T-helper 2 cell treated with Interferon-gamma antibody and Interleukin-4, amounts not matched to agents 5 μg/mL and 100 μg/mL, for 36 hours (primary cell): ENCODE measurements around the gene A2M.

Source experiments
- DNase-seq: peaks from one replicate; pipeline ENCODE4 v3.0.0; 2021; ENCODE audit warnings: low spot score
- H3K27ac Mint-ChIP-seq: one replicate; pipeline ENCODE4 v1.8.0; 2021; ENCODE audit warnings: mild to moderate bottlenecking, mixed read lengths
- H3K27me3 Mint-ChIP-seq: one replicate; pipeline ENCODE4 v1.8.0; 2021; ENCODE audit warnings: low read depth, mixed read lengths
- H3K36me3 Mint-ChIP-seq: one replicate; pipeline ENCODE4 v1.8.0; 2021; ENCODE audit warnings: low read depth, mixed read lengths
- H3K4me1 Mint-ChIP-seq: one replicate; pipeline ENCODE4 v1.8.0; 2021; ENCODE audit warnings: low read depth, mixed read lengths
- H3K4me3 Mint-ChIP-seq: one replicate; pipeline ENCODE4 v1.8.0; 2022; ENCODE audit warnings: mild to moderate bottlenecking, moderate library complexity, mixed read lengths
- H3K9me3 Mint-ChIP-seq: one replicate; pipeline ENCODE4 v1.8.0; 2021; ENCODE audit warnings: mixed read lengths

The A2M gene

GRCh38 chr12:9132008-9132535 lies 16.4 kb upstream of the A2M start:
- no peaks in the 10 kb centered on the region for H3K36me3 Mint-ChIP-seq
- H3K4me1 Mint-ChIP-seq, result no peaks in the 10 kb centered on the region
- H3K27me3 Mint-ChIP-seq, result no peaks in the 10 kb centered on the region
- no peaks in the 10 kb centered on the region for H3K9me3 Mint-ChIP-seq
- H3K27ac Mint-ChIP-seq, result no peak overlapping the region
- DNase-seq, result no peak
- H3K4me3 Mint-ChIP-seq, result no peak overlapping the region

GRCh38 chr12:9130244-9130643 lies 14.5 kb upstream of the A2M start:
- no peaks in the 10 kb centered on the region for H3K4me1 Mint-ChIP-seq
- no peak overlapping the region for H3K4me3 Mint-ChIP-seq
- H3K27ac Mint-ChIP-seq, result no peak overlapping the region
- H3K27me3 Mint-ChIP-seq, result no peaks in the 10 kb centered on the region
- no peaks in the 10 kb centered on the region for H3K9me3 Mint-ChIP-seq
- no peaks in the 10 kb centered on the region for H3K36me3 Mint-ChIP-seq
- no peak for DNase-seq

DNA sequence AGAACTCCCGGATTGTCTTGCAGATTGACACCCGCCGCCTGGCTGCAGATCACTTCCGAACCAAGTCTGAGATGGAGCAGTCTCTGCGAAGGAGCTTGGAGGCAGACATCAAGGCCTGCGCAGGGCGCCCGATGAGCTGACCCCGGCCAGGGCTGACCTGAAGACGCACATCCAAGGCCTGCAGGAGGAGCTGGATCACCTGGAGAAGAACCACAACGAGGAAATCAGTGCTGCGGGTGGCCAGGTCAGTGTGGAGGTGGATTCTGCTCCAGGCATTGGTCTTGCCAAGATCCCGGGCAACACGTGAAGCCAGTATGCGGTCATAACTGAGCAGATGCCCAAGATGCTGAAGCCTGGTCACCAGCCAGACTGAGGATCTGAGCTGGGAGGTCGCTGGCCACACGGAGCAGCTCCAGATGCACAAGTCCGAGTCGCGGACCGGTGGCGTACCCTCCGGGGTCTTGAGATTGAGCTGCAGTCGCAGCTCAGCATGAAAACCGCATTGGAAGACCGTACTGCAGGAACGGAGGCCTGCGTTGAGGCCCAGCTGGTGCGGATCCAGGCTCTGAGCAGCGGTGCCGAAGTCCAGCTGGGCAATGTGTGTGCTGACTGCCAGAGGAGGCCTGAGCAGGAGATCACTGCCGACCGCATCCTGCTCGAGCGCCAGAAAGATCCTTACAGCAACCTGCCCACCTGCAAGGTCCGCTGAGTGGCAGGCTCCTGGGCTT lies 12.4 kb upstream of the A2M start:
- H3K4me1 Mint-ChIP-seq, result no peaks in the 10 kb centered on the region
- no peaks in the 10 kb centered on the region for H3K9me3 Mint-ChIP-seq
- no peak overlapping the region for H3K27ac Mint-ChIP-seq

DNA sequence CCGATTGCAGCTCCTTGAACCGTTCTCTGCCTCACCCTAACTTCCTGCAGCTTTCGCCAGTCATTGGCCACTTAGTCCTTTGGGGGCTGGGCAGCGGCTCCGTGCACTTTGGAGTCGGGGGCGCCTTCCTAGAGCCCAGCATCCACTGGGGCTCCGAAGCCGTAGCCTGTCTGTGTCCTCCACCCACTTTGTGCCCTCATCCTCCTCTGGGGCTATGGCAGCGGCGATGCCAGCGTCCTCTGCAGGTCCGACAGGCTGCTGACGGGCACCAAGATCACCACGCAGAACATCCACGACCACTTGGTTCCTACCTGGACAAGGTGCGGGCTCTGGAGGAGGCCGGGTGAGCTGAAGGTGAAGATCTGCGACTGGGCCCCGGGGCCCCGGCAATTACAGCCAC lies 11.8 kb upstream of the A2M start:
- Mint-ChIP-seq H3K27me3 (no peaks in the 10 kb centered on the region), H3K27ac (no peak overlapping the region), H3K9me3 (no peaks in the 10 kb centered on the region), H3K4me3 (no peak overlapping the region), H3K36me3 (no peaks in the 10 kb centered on the region), H3K4me1 (no peaks in the 10 kb centered on the region)
- no peak for DNase-seq

More for the DNA sequence above, 12.4 kb upstream of the A2M start:
- DNase-seq, result no peak
- Mint-ChIP-seq H3K4me3 (no peak overlapping the region), H3K36me3 (no peaks in the 10 kb centered on the region), H3K27me3 (no peaks in the 10 kb centered on the region)

- Mint-ChIP-seq H3K36me3 (no peaks in the 10 kb centered on the region), H3K4me3 (no peak overlapping the region), H3K4me1 (no peaks in the 10 kb centered on the region), H3K27ac (no peak overlapping the region), H3K27me3 (peaks cover under 1% of the 10 kb centered on the region), H3K9me3 (no peaks in the 10 kb centered on the region)
- no peak for DNase-seq
These were observed 8.8 kb upstream of the A2M start for GRCh38 chr12:9124383-9125031.

DNA sequence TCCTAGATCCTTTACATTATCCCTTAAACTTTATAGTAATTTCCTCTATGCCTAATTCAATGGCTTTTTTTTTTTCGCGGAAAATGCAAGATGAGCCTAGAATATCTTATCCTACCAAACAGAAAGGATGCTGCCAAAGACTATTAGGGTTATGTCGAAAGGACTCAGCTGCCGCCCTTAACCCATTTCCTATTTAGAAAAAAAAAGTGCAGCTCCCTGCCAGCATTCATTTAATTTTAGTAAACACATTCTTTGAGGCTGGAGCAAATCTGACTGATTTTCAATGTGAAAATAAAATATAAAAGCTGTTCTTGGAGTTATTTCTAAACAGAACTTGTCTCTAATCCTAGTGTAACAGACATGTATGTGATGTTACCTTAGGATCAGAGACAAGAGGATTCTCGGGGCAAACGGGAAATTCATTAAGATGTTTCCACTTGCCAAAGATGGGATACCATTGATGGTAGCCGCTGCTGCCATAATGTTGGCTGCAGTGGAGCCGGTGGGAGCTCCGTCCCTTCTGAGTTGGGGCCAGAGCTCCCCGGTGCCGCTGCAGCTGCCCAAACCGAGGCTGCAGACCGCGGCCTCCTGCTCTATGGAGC lies 8.2 kb upstream of the A2M start:
- H3K27me3 Mint-ChIP-seq, result peaks cover 2% of the 10 kb centered on the region
- H3K9me3 Mint-ChIP-seq, result no peaks in the 10 kb centered on the region
- no peak overlapping the region for H3K4me3 Mint-ChIP-seq
- no peak overlapping the region for H3K27ac Mint-ChIP-seq
- no peak for DNase-seq
- no peaks in the 10 kb centered on the region for H3K36me3 Mint-ChIP-seq
- H3K4me1 Mint-ChIP-seq, result no peaks in the 10 kb centered on the region

DNA sequence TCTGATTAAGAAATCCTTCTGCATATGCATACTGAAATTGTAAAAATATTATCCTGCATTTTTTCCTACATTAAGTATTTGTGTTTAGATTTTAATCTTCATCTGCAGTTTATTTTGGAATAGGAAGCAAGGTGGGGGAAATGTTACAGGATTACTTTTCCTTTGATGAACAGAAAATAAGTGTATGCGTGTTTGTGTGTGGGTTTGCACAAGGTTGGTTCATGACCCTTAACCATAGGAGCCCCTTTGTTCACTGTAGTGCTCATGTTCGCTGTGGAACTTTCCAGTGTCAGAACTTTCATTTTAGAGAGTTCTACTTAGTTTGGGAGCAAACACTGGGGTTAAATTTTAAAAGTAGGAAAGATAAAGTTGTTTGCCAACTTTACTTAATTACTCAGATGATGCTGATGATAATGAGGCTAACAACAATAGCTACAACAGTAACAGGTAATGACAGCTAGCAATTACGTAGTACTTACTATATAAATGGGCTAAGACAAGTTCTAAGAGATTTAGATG lies 6.4 kb upstream of the A2M start:
- Mint-ChIP-seq H3K4me1 (no peaks in the 10 kb centered on the region), H3K27me3 (peaks cover 2% of the 10 kb centered on the region), H3K9me3 (no peaks in the 10 kb centered on the region), H3K36me3 (no peaks in the 10 kb centered on the region), H3K4me3 (no peak overlapping the region), H3K27ac (no peak overlapping the region)
- no peak for DNase-seq

DNA sequence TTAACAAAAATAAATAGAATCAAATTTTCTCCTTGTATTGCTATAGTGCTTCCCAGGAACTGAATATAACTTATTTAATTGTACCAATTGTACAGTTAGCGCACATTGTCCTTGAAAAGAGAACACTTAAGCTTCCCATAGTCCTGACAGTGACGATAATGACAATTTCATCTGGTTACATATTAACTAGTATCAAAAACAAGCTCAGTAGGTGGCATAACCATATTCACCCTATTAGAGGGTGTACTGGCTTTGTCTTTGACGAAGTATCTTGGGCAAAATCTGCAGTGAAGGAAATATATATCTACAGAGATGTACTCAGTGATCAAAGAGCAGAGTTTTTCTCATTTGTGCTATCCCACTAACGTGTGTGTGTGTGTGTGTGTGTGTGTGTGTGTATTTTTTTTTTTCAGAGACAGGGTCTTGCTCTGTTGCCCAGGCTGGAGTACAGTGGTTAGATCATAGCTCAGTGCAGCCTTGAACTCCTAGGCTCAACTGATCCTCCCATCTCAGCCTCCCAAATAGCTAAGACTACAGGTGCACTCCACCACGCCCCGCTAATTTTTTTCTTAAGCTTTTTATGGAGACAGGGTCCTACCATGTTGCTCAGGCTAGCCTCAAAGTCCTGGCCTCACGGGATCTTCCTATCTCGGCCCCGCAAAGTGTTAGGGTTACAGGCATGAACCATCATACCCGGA lies 4.9 kb upstream of the A2M start:
- DNase-seq, result no peak
- Mint-ChIP-seq H3K36me3 (no peaks in the 10 kb centered on the region), H3K4me1 (peaks cover 2% of the 10 kb centered on the region), H3K9me3 (no peaks in the 10 kb centered on the region), H3K4me3 (no peak overlapping the region), H3K27me3 (peaks cover 2% of the 10 kb centered on the region), H3K27ac (no peak overlapping the region)

DNA sequence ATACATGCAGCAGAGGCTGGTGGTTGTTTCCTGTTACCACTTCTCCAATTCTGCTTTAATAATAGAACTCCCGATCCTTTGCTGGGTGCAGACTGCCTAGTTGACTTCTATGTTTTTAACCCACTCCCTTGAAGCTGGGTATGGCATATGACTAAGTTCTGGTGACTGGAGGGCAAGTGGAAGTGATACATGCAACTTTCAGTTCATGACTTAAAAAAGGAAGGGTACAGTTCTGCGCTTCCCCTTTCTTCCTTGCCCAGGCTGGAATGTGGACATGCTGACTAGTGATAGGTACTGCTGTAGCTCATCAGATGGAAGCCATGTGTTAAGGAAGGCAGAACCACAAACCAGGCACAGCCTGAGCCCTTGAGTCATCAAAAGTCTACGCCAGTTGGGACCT lies 2.4 kb upstream of the A2M start:
- no peak overlapping the region for H3K4me3 Mint-ChIP-seq
- no peak overlapping the region for H3K27ac Mint-ChIP-seq
- no peak for DNase-seq

DNA sequence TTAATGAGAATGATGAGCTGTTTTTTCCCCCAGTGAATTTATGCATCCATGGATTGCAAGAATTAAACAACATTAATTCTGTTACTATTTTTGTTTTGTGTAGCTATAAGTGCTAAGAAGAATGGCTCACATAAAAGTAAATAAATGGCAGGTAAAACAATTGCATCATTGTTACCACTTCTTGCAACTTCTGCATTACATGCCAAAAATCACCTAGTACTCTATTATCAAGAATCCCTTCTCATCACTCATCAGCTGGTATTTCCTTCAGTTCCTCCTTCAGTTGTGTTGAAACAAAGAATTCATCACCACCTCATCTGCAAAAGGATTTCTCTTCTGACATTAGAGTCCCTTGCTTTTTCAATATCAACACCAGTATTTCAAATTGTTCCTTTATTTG lies 773 bp downstream of the A2M start:
- H3K9me3 Mint-ChIP-seq, result no peaks in the 10 kb centered on the region
- no peaks in the 10 kb centered on the region for H3K36me3 Mint-ChIP-seq
- H3K4me3 Mint-ChIP-seq, result no peak overlapping the region

More for the DNA sequence above, 2.4 kb upstream of the A2M start:
- H3K36me3 Mint-ChIP-seq, result no peaks in the 10 kb centered on the region
- peaks cover 2% of the 10 kb centered on the region for H3K27me3 Mint-ChIP-seq
- H3K9me3 Mint-ChIP-seq, result no peaks in the 10 kb centered on the region
- H3K4me1 Mint-ChIP-seq, result peaks cover 2% of the 10 kb centered on the region

DNA sequence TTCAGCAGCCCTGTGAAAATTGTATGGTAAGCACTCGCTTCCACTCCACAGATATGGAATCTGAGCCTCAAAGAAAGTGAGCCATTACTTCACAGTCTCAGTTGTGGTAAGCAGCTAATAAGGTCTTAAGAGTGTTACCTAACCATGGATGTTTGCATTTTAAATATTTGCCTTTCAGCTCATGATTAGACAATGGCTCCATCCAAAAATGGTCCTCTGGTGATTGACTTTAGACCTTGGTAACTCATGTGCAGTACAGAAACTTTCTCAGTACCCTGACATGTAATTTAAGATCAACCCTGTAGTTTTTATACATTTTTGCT lies 1.8 kb downstream of the A2M start:
- Mint-ChIP-seq H3K27ac (no peak overlapping the region), H3K27me3 (no peaks in the 10 kb centered on the region), H3K9me3 (no peaks in the 10 kb centered on the region), H3K4me1 (peaks cover 2% of the 10 kb centered on the region), H3K36me3 (no peaks in the 10 kb centered on the region), H3K4me3 (no peak overlapping the region)
- no peak for DNase-seq

More for the DNA sequence above, 773 bp downstream of the A2M start:
- Mint-ChIP-seq H3K4me1 (peaks cover 2% of the 10 kb centered on the region), H3K27me3 (peaks cover 2% of the 10 kb centered on the region), H3K27ac (no peak overlapping the region)
- DNase-seq, result no peak

GRCh38 chr12:9113296-9113986 lies 2.3 kb downstream of the A2M start:
- Mint-ChIP-seq H3K4me1 (peaks cover 2% of the 10 kb centered on the region), H3K27me3 (no peaks in the 10 kb centered on the region), H3K27ac (no peak overlapping the region), H3K36me3 (no peaks in the 10 kb centered on the region), H3K4me3 (no peak overlapping the region), H3K9me3 (no peaks in the 10 kb centered on the region)
- no peak for DNase-seq

GRCh38 chr12:9112076-9112853 lies 3.5 kb downstream of the A2M start:
- no peak overlapping the region for H3K27ac Mint-ChIP-seq
- no peaks in the 10 kb centered on the region for H3K36me3 Mint-ChIP-seq
- no peaks in the 10 kb centered on the region for H3K9me3 Mint-ChIP-seq
- no peak for DNase-seq
- H3K4me1 Mint-ChIP-seq, result peaks cover 2% of the 10 kb centered on the region
- peaks cover 1% of the 10 kb centered on the region for H3K27me3 Mint-ChIP-seq
- no peak overlapping the region for H3K4me3 Mint-ChIP-seq
